Measurements from ENCODE around the gene HABP4. TPM values are rescaled to one million over a fixed set of nuclear protein-coding genes. Genes with fewer than 3 reads are reported as not detected.

HABP4 gene
- total RNA-seq, 4 donors from 2014 or later = 42.8 to 50.0 (median 46.3) TPM

DNA sequence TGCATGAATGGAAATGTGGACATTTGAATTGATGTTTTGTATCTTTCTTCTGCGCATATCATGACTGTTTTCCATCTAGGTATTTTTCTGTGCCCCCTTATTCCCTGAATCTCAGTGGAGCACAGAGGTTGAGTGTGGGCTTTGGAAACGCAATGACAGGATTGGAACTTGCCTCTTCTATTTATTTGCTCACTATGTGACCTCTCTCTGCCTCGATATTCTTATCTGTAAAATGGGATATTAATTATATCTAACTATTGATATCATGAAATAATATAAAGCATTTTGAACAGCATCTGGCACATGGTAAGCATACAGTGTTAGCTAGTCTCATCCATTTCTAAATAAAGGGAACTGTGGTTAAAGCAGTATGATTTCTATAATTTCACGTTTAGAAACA, 26.0 kb downstream of the HABP4 start:
- WGBS, 2 donors = 90 to 93% methylated on average over 4 of the region's 4 CpGs
- H3K4me3 ChIP-seq = no peak overlapping the region
- H3K4me1 ChIP-seq = no peaks in the 10 kb centered on the region
- no peaks in the 10 kb centered on the region for H3K9me3 ChIP-seq
- TF ChIP-seq, protein P1, sequence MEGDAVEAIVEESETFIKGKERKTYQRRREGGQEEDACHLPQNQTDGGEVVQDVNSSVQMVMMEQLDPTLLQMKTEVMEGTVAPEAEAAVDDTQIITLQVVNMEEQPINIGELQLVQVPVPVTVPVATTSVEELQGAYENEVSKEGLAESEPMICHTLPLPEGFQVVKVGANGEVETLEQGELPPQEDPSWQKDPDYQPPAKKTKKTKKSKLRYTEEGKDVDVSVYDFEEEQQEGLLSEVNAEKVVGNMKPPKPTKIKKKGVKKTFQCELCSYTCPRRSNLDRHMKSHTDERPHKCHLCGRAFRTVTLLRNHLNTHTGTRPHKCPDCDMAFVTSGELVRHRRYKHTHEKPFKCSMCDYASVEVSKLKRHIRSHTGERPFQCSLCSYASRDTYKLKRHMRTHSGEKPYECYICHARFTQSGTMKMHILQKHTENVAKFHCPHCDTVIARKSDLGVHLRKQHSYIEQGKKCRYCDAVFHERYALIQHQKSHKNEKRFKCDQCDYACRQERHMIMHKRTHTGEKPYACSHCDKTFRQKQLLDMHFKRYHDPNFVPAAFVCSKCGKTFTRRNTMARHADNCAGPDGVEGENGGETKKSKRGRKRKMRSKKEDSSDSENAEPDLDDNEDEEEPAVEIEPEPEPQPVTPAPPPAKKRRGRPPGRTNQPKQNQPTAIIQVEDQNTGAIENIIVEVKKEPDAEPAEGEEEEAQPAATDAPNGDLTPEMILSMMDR (IDR thresholded peaks at IDR 0.05) = no peak
- TF ChIP-seq EP300 (IDR thresholded peaks at IDR 0.05) = no peak
- no peak for TF ChIP-seq POLR2A (IDR thresholded peaks at IDR 0.05)
- no peak overlapping the region for H3K27ac ChIP-seq
- peaks cover 0 to 51% (median 0%) of the 10 kb centered on the region in 3 donors for H3K36me3 ChIP-seq
- DNase-seq (ENCODE audit: low spot score in 2 of 2) = no peak
- no peaks in the 10 kb centered on the region for H3K27me3 ChIP-seq

DNA sequence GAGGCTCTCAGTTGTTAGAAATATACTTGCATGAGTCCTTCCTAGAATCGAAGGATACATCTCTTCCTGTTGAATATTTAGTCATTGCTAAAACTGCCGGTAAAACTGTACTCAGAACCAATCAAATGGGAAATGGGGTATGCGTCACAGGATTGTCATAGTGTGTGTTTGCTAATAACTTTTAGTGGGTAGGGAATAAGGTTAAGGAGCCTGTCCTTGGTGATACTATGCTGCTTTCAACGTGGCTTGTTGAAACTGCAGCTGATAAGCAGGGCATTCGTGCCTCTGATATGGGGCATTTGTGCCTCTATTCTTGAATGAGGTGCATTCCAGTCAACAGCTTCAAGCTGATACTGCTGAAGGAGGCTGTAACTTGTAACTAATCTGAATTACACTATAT, 26.6 kb downstream of the HABP4 start:
- Histone ChIP-seq H3K27me3 (no peaks in the 10 kb centered on the region), H3K36me3 (peaks cover 0 to 45% (median 0%) of the 10 kb centered on the region in 3 donors), H3K4me1 (no peaks in the 10 kb centered on the region), H3K4me3 (no peak overlapping the region), H3K27ac (no peak overlapping the region), H3K9me3 (no peaks in the 10 kb centered on the region)
- 82% methylated on average over 5 of the region's 5 CpGs for WGBS, 2 donors
- TF ChIP-seq, protein P1 (IDR thresholded peaks at IDR 0.05) = no peak
- no peak for DNase-seq (ENCODE audit: low spot score in 2 of 2)

DNA sequence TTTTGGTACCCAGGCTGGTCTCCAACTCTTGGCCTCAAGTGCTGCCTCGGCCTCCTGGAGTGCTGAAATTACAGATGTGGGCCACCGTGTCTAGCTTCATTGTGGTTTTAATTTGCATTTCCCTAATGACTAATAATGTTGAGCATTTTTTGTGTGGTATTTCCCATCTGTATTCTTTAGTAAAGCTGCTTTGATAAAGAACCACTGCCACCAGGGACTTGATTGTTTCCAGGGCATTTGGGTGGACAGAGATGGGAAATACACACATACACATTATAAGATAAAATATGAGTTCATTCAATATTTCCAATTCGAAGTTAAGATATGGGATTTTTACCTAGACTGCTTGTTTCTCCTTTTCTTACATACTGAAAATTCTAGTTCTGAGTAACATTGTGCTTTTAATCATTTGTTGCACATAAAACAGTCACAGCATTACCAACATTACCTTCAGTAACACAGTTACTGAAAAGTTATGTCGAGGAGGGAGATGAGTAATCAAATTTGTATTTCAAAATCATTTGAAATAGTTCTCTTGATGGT, 28.9 kb downstream of the HABP4 start:
- no peaks in the 10 kb centered on the region for H3K9me3 ChIP-seq
- H3K4me3 ChIP-seq = no peak overlapping the region
- no peak overlapping the region for H3K27ac ChIP-seq
- TF ChIP-seq EP300 (IDR thresholded peaks at IDR 0.05) (no peak), POLR2A (IDR thresholded peaks at IDR 0.05) (no peak)
- TF ChIP-seq, protein P1 (IDR thresholded peaks at IDR 0.05) = no peak
- 56 to 68% methylated on average over 4 of the region's 4 CpGs for WGBS, 2 donors
- H3K36me3 ChIP-seq = peaks cover 0 to 32% (median 0%) of the 10 kb centered on the region in 3 donors
- H3K4me1 ChIP-seq = peaks cover 0 to 11% (median 0%) of the 10 kb centered on the region in 4 donors
- H3K27me3 ChIP-seq = no peaks in the 10 kb centered on the region
- DNase-seq (ENCODE audit: low spot score in 2 of 2) = no peak

DNA sequence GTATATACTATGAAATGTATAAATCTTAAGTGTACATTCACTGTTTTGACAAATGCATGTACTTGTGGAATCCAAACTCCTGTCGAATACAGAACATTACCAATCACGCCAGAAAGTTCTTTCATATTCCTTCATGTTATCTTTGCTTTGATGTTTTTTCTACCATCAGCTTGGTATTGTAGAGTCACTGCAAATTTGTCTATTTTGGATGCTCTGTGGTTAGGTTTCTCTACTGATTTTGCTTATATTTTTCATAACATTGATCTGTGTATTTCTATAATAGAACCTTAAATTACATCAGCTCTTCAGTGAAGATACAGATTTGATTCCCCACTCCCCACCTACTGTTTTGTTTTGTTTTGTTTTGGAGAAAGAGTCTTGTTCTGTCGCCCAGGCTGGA, 30.8 kb downstream of the HABP4 start:
- Histone ChIP-seq H3K27me3 (no peaks in the 10 kb centered on the region), H3K27ac (no peak overlapping the region), H3K9me3 (no peaks in the 10 kb centered on the region), H3K4me3 (no peak overlapping the region), H3K4me1 (peaks cover 0 to 14% (median 0%) of the 10 kb centered on the region in 4 donors), H3K36me3 (peaks cover 0 to 31% (median 0%) of the 10 kb centered on the region in 3 donors)
- 93 to 98% methylated on average over 3 of the region's 3 CpGs for WGBS, 2 donors
- TF ChIP-seq POLR2A (IDR thresholded peaks at IDR 0.05) = no peak
- TF ChIP-seq EP300 (IDR thresholded peaks at IDR 0.05) = no peak
- TF ChIP-seq, protein P1 (IDR thresholded peaks at IDR 0.05) = no peak
- DNase-seq (ENCODE audit: low spot score in 2 of 2) = no peak

DNA sequence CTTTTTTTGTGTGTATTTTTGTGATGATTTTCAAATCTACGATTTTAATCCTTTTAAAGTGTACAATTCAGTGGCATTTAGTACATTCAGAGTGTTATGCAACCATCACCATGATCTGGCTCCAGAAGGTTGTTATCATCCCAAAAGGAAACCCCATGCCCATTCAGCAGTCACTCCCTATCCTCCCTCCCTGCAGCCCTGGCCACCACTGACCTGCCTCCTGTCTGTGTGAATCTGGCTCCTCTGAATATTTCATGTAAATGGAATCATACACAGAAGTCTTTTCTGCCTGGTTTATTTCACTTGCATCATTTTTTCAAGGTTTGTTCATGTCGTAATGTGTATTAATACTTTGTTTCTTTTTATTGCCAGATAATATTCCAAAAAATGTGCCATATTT, 32.5 kb downstream of the HABP4 start:
- DNase-seq (ENCODE audit: low spot score in 2 of 2) = no peak
- no peaks in the 10 kb centered on the region for H3K27me3 ChIP-seq
- no peaks in the 10 kb centered on the region for H3K9me3 ChIP-seq
- peaks cover 0 to 32% (median 7%) of the 10 kb centered on the region in 4 donors for H3K4me1 ChIP-seq
- 67 to 87% methylated on average over 2 of the region's 2 CpGs for WGBS, 2 donors
- TF ChIP-seq EP300 (IDR thresholded peaks at IDR 0.05) = no peak
- no peak for TF ChIP-seq POLR2A (IDR thresholded peaks at IDR 0.05)
- H3K4me3 ChIP-seq = no peak overlapping the region
- peaks cover 0 to 34% (median 0%) of the 10 kb centered on the region in 3 donors for H3K36me3 ChIP-seq
- no peak overlapping the region for H3K27ac ChIP-seq
